WERI-Rb-1 (cell line): ENCODE data around the gene TRAP1.
"Not testable (repeated sequence)": the region's sequence is repeated elsewhere in the genome, so short reads cannot be mapped to it uniquely, and the experiment has no call there.

Experiments used
- DNase-seq: peaks from one replicate; pipeline ENCODE4 v3.0.0-alpha.2; 2020
- H3K27ac ChIP-seq: fragments of 250-450 bp; sonication (Bioruptor Pico); 2 replicates; pipeline ENCODE4 v1.5.1; 2020; ENCODE audit warnings: mild to moderate bottlenecking, moderate library complexity
- H3K27me3 ChIP-seq: fragments of 250-450 bp; sonication (Bioruptor Pico); 2 replicates; pipeline ENCODE4 v1.5.1; 2021; ENCODE audit warnings: mild to moderate bottlenecking, low read depth, moderate library complexity; ENCODE audit not compliant: insufficient read depth, severe bottlenecking
- H3K36me3 ChIP-seq: fragments of 250-450 bp; sonication (Bioruptor Pico); 2 replicates; pipeline ENCODE4 v1.5.1; 2020; ENCODE audit warnings: mild to moderate bottlenecking, moderate library complexity
- H3K4me3 ChIP-seq: 2 replicates; pipeline ENCODE4 v1.5.1; 2011; ENCODE audit warnings: low read depth, mild to moderate bottlenecking, control low read depth, low read length
- H3K9me3 ChIP-seq: fragments of 250-450 bp; sonication (Bioruptor Pico); 2 replicates; pipeline ENCODE4 v1.5.1; 2021; ENCODE audit warnings: mild to moderate bottlenecking, moderate library complexity; ENCODE audit not compliant: severe bottlenecking
- TF ChIP-seq, protein P1 (sequence below): IDR thresholded peaks from 2 replicates; pipeline ENCODE4 v1.5.1; 2011; ENCODE audit warnings: low read depth, mild to moderate bottlenecking, control low read depth, inconsistent platforms, low read length

Gene TRAP1

DNA sequence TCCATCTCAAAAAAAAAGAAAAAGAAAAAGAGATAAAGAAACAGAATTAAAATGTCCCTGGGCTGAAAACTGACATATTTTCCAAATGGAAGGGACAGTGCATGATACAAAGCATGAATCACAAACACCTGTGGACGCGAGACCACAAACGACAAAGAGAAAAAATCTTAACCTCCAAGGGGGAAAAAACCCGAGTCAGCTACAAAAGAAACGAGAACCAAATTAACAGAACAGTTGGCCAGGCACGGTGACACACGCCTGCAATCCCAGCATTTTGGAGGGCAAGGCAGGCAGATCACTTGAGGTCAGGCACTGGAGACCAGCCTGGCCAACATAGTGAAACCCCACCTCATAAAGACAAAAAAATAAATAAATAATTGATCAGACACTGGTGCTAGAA is 1.9 kb downstream of the TRAP1 start:
- TF ChIP-seq, protein P1, sequence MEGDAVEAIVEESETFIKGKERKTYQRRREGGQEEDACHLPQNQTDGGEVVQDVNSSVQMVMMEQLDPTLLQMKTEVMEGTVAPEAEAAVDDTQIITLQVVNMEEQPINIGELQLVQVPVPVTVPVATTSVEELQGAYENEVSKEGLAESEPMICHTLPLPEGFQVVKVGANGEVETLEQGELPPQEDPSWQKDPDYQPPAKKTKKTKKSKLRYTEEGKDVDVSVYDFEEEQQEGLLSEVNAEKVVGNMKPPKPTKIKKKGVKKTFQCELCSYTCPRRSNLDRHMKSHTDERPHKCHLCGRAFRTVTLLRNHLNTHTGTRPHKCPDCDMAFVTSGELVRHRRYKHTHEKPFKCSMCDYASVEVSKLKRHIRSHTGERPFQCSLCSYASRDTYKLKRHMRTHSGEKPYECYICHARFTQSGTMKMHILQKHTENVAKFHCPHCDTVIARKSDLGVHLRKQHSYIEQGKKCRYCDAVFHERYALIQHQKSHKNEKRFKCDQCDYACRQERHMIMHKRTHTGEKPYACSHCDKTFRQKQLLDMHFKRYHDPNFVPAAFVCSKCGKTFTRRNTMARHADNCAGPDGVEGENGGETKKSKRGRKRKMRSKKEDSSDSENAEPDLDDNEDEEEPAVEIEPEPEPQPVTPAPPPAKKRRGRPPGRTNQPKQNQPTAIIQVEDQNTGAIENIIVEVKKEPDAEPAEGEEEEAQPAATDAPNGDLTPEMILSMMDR: no peak
- H3K9me3 ChIP-seq: no peaks in the 10 kb centered on the region
- no peak overlapping the region for H3K4me3 ChIP-seq

DNA sequence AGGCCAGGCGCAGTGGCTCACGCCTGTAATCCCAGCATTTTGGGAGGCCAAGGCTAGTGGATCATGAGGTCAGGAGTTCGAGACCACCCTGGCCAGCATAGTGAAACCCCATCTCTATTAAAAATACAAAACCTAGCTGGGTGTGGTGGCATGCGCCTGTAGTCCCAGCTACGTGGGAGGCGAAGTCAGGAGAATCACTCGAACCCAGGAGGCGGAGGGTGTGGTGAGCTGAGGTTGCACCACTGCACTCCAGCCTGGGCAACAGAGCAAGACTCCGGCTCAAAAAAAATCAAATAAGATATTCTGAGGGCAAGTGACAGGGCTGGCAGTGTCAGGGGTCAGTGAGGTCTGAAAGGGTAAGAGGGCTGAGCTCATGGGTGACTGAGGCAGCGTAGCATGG is 2.9 kb downstream of the TRAP1 start:
- not testable (repeated sequence) for H3K27ac ChIP-seq, H3K9me3 ChIP-seq, H3K27me3 ChIP-seq, H3K4me3 ChIP-seq, DNase-seq
- H3K36me3 ChIP-seq: peaks cover 53% of the 10 kb centered on the region

More for the DNA sequence above, 1.9 kb downstream of the TRAP1 start:
- H3K36me3 ChIP-seq: peaks cover 45% of the 10 kb centered on the region
- H3K27me3 ChIP-seq: no peaks in the 10 kb centered on the region
- no peak overlapping the region for H3K27ac ChIP-seq
- DNase-seq: no peak

DNA sequence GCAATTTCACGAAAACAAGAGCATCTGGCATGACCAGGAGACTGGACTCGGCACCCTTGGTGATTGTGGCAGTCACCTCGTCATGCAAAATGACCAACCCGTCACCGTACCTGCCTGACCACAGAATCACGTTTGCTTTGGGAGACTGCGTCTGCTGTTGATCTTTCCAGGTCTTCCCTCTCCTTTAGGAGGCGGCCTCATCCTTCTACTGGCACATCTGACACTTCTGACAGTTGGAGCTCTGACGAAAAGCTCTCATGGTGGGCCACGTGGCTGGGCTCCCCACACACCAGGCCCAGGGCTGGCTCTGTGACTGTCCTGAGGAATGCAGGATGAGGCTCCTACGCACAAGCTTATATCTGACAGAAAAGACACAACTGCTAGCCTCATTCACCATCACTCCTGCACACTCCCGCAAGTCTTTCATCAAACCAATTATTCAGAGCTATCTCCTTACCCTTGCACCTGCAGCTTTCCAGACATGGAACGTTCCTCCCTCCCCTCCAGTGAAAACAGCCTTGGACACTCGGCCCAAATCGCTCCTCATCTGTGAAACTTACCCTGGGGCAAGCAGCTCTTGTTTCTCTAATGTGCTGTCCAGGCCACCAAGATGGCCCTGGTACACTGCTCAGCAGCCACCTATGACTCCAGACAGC is 3.6 kb downstream of the TRAP1 start:
- Histone ChIP-seq H3K9me3 (no peaks in the 10 kb centered on the region), H3K36me3 (peaks cover 55% of the 10 kb centered on the region), H3K4me3 (no peak overlapping the region), H3K27me3 (no peaks in the 10 kb centered on the region), H3K27ac (no peak overlapping the region)
- TF ChIP-seq, protein P1: no peak
- no peak for DNase-seq

DNA sequence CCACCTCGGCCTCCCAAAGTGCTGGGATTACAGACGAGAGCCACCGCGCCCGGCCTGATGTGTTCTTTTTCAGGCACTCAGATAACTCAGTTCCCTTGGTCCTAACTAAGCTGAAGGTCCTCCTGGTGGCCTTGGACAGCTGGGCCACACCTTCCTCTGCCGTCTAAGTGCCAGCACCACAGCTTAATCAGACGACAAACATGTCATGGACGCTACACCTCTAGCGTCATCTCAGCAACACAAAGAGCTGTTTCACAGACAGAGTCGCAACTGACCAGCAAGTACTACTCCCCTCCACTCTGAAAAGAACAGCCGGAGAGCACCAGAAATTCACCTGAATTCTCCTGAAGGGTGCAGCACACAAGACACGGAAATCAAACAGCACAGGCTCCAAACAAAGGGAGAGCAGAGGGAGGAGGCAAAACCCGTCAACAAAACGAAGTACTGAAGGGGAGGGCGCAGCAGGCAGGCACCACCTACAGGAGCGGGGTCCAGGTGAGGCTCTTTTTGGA is 4.4 kb downstream of the TRAP1 start:
- H3K36me3 ChIP-seq: peaks cover 55% of the 10 kb centered on the region
- H3K27ac ChIP-seq: no peak overlapping the region
- TF ChIP-seq, protein P1: no peak
- H3K4me3 ChIP-seq: no peak overlapping the region
- H3K27me3 ChIP-seq: no peaks in the 10 kb centered on the region
- DNase-seq: no peak
- no peaks in the 10 kb centered on the region for H3K9me3 ChIP-seq

DNA sequence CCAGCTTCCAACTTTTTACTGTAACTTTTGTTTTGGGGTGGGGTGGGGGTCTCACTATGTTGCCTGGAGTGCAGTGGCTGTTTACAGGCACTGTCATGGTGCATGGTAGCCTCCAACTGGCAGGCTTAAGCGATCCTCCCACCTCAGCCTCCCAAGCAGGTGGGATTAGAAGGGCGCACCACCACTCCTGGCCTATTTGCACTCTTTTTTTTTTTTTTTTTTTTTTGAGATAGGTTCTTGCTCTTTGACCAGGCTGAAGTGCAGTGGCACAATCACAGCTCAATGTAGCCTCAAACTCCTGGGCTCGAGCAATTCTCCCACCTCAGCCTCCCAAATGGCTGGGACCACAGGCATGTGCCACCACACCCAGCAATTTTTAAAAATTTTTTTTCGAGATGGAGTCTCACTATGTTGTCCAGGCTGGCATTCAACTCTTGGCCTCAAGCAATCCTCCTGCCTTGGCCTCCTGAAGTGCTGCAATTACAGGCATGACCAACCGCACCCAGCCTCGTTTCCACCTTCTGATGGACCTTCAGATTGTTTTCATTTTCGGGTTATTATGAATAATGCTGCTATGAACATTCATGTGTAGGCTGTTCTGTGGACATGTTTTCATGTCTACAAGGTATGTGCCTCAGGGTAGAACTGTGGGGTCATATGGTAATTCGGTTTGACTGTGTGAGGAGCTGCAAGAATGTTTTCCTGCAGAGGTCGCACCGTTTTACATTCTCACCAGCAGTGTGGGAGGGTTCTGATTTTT is 10.9 kb downstream of the TRAP1 start:
- Histone ChIP-seq H3K36me3 (peaks cover 22% of the 10 kb centered on the region), H3K9me3 (no peaks in the 10 kb centered on the region), H3K27ac (no peak overlapping the region), H3K27me3 (no peaks in the 10 kb centered on the region), H3K4me3 (no peak overlapping the region)
- no peak for DNase-seq
- TF ChIP-seq, protein P1: no peak

DNA sequence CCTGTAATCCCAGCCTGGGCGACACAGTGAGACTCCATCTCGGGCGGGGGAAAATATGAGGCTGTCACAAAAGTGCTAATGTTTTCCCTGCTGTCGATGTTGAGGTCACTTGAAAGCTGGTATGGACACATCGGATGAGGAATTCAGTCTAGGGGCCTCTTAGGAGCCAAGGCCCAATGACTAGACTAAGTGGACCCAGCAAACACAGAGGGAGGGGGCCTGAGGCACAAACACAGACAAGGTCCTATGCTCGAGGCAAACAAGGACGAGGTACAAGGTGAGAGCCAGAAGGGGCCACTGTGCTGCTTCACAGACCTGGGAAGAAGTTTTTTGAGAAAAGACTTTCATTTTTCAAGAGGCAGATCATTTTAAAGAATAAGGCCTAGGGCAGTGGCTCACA is 15.2 kb downstream of the TRAP1 start:
- H3K36me3 ChIP-seq: peaks cover 19% of the 10 kb centered on the region

More for the DNA sequence above, 15.2 kb downstream of the TRAP1 start:
- DNase-seq: no peak
- H3K27ac ChIP-seq: no peak overlapping the region
- no peak overlapping the region for H3K4me3 ChIP-seq
- no peaks in the 10 kb centered on the region for H3K9me3 ChIP-seq
- no peaks in the 10 kb centered on the region for H3K27me3 ChIP-seq
- TF ChIP-seq, protein P1: no peak
